ENCODE results near the gene TAS2R43.
"Not testable (repeated sequence)": the region's sequence is repeated elsewhere in the genome, so short reads cannot be mapped to it uniquely, and the experiment has no call there.

Gene TAS2R43

GRCh38 chr12:11059784-11060183, 32.3 kb downstream of the TAS2R43 start:
- DNase-seq (ENCODE audit: low read depth in 2 of 2): no peak

GRCh38 chr12:11059041-11059440, 33.1 kb downstream of the TAS2R43 start:
- DNase-seq (ENCODE audit: low read depth in 2 of 2): no peak

GRCh38 chr12:11055306-11055705, 36.8 kb downstream of the TAS2R43 start:
- no peak for DNase-seq (ENCODE audit: low read depth in 2 of 2)

GRCh38 chr12:11049806-11050531, 42.1 kb downstream of the TAS2R43 start:
- not testable (repeated sequence) for DNase-seq (ENCODE audit: low read depth in 2 of 2)

- not testable (repeated sequence) for DNase-seq (ENCODE audit: low read depth in 2 of 2)
These were observed 50.7 kb downstream of the TAS2R43 start for GRCh38 chr12:11041366-11041765.
